Superior temporal gyrus (tissue), 1 donor: ENCODE measurements around the gene WRAP53.
"Not testable (repeated sequence)": the region's sequence is repeated elsewhere in the genome, so short reads cannot be mapped to it uniquely, and the experiment has no call there.

Source experiments
- DNase-seq: peaks from one replicate; pipeline ENCODE4 v3.0.0-alpha.2; 2016; ENCODE audit errors: extremely low spot score

The WRAP53 gene

GRCh38 chr17:7687908-7688807, at the start of gene WRAP53:
Gene WRAP53, plus strand, starts transcription at chr17:7688477. Its CDS starts 172 bp downstream, at chr17:7688649.
- DNase-seq: peak; percentile 99

- DNase-seq: no peak
Measured at GRCh38 chr17:7640783-7641182, 47.5 kb upstream of the WRAP53 start.

- DNase-seq: not testable (repeated sequence)
Measured at GRCh38 chr17:7641635-7642034, 46.6 kb upstream of the WRAP53 start.

- no peak for DNase-seq
Measured at GRCh38 chr17:7644775-7645174, 43.5 kb upstream of the WRAP53 start.

GRCh38 chr17:7646457-7646856, 41.8 kb upstream of the WRAP53 start:
- DNase-seq: no peak

GRCh38 chr17:7647018-7647417, 41.3 kb upstream of the WRAP53 start:
- no peak for DNase-seq

- peak; percentile 45 for DNase-seq
Measured at GRCh38 chr17:7650509-7651096, 37.7 kb upstream of the WRAP53 start, which contains the start of gene ATP1B2. Gene ATP1B2, plus strand, starts transcription at chr17:7650926. Its CDS starts 593 bp downstream, at chr17:7651519.

GRCh38 chr17:7651097-7651664, 37.1 kb upstream of the WRAP53 start:
- no peak for DNase-seq

GRCh38 chr17:7651665-7652387, 36.5 kb upstream of the WRAP53 start:
- DNase-seq: no peak

- no peak for DNase-seq
Measured at GRCh38 chr17:7652388-7653356, 35.6 kb upstream of the WRAP53 start.

- no peak for DNase-seq
Measured at GRCh38 chr17:7654832-7655540, 33.3 kb upstream of the WRAP53 start.

GRCh38 chr17:7655541-7655840, 32.8 kb upstream of the WRAP53 start:
- DNase-seq: no peak

GRCh38 chr17:7656958-7657609, 31.2 kb upstream of the WRAP53 start:
- peak; percentile 47 for DNase-seq

- DNase-seq: peak; percentile 30
Measured at GRCh38 chr17:7667656-7668406, 20.4 kb upstream of the WRAP53 start.

GRCh38 chr17:7668482-7668881, 19.8 kb upstream of the WRAP53 start:
- DNase-seq: no peak

- DNase-seq: no peak
Measured at GRCh38 chr17:7673239-7673638, 15.0 kb upstream of the WRAP53 start.

- no peak for DNase-seq
Measured at GRCh38 chr17:7674934-7675333, 13.3 kb upstream of the WRAP53 start.

GRCh38 chr17:7676533-7676932, 11.7 kb upstream of the WRAP53 start:
- no peak for DNase-seq
